ENCODE data around the gene LPAR6. TPM values are rescaled to one million over a fixed set of nuclear protein-coding genes. Genes with fewer than 3 reads are reported as not detected.
"Not testable (repeated sequence)": the region's sequence is repeated elsewhere in the genome, so short reads cannot be mapped to it uniquely, and the experiment has no call there.

The LPAR6 gene
- 1 to 10 TPM; 2.0 to 4.5 (median 3.8) TPM for total RNA-seq

GRCh38 chr13:48412881-48413351 is at the start of gene LPAR6:
Gene LPAR6 (minus strand): TSS chr13:48413113. CDS start chr13:48412423, 690 bp downstream.
- ATAC-seq = peak in 1 of 2 donors; percentile 21
- Mint-ChIP-seq H3K36me3 (ENCODE audit: insufficient read depth) (peaks cover 12% of the 10 kb centered on the region), H3K4me1 (ENCODE audit: low read depth) (peaks cover 47% of the 10 kb centered on the region)

GRCh38 chr13:48457578-48458242 is 44.8 kb upstream of the LPAR6 start:
- Mint-ChIP-seq H3K9me3 (no peaks in the 10 kb centered on the region), H3K36me3 (ENCODE audit: insufficient read depth) (peaks cover 51% of the 10 kb centered on the region), H3K4me1 (ENCODE audit: low read depth) (peaks cover 3% of the 10 kb centered on the region), H3K4me3 (no peak overlapping the region), H3K27me3 (ENCODE audit: low read depth) (no peaks in the 10 kb centered on the region)
- ATAC-seq = no peak
- no peak for DNase-seq

More at GRCh38 chr13:48412881-48413351, at the start of gene LPAR6:
- peaks cover 6% of the 10 kb centered on the region for H3K9me3 Mint-ChIP-seq
- H3K4me3 Mint-ChIP-seq = peak within 1 kb of the TSS; percentile 96
- DNase-seq = no peak
- H3K27me3 Mint-ChIP-seq (ENCODE audit: low read depth) = no peaks in the 10 kb centered on the region

- H3K36me3 Mint-ChIP-seq (ENCODE audit: insufficient read depth) = peaks cover 55% of the 10 kb centered on the region
- DNase-seq (no peak), ATAC-seq (no peak)
- no peaks in the 10 kb centered on the region for H3K27me3 Mint-ChIP-seq (ENCODE audit: low read depth)
- H3K4me3 Mint-ChIP-seq = no peak overlapping the region
- H3K4me1 Mint-ChIP-seq (ENCODE audit: low read depth) = peaks cover 3% of the 10 kb centered on the region
- H3K9me3 Mint-ChIP-seq = peaks cover 6% of the 10 kb centered on the region
Observed at GRCh38 chr13:48456546-48456945, 43.6 kb upstream of the LPAR6 start.

- not testable (repeated sequence) for ATAC-seq; DNase-seq; H3K4me3 Mint-ChIP-seq; H3K27me3 Mint-ChIP-seq (ENCODE audit: low read depth)
- H3K9me3 Mint-ChIP-seq = peaks cover 16% of the 10 kb centered on the region
- H3K36me3 Mint-ChIP-seq (ENCODE audit: insufficient read depth) = peaks cover 39% of the 10 kb centered on the region
- peaks cover 31% of the 10 kb centered on the region for H3K4me1 Mint-ChIP-seq (ENCODE audit: low read depth)
Observed at GRCh38 chr13:48451196-48451595, 38.3 kb upstream of the LPAR6 start.

GRCh38 chr13:48449656-48450055 is 36.7 kb upstream of the LPAR6 start:
- peaks cover 31% of the 10 kb centered on the region for H3K4me1 Mint-ChIP-seq (ENCODE audit: low read depth)
- ATAC-seq = no peak
- H3K9me3 Mint-ChIP-seq = peaks cover 16% of the 10 kb centered on the region
- H3K36me3 Mint-ChIP-seq (ENCODE audit: insufficient read depth) = peaks cover 32% of the 10 kb centered on the region
- DNase-seq = no peak
- no peak overlapping the region for H3K4me3 Mint-ChIP-seq
- no peaks in the 10 kb centered on the region for H3K27me3 Mint-ChIP-seq (ENCODE audit: low read depth)

GRCh38 chr13:48448959-48449614 is 36.2 kb upstream of the LPAR6 start:
- Mint-ChIP-seq H3K4me1 (ENCODE audit: low read depth) (peaks cover 37% of the 10 kb centered on the region), H3K27me3 (ENCODE audit: low read depth) (no peaks in the 10 kb centered on the region), H3K9me3 (peaks cover 16% of the 10 kb centered on the region), H3K4me3 (peak overlapping the region; percentile 33), H3K36me3 (ENCODE audit: insufficient read depth) (peaks cover 27% of the 10 kb centered on the region)
- no peak for DNase-seq
- ATAC-seq = no peak

- peak overlapping the region; percentile 33 for H3K4me3 Mint-ChIP-seq
- DNase-seq (no peak), ATAC-seq (no peak)
- H3K27me3 Mint-ChIP-seq (ENCODE audit: low read depth) = no peaks in the 10 kb centered on the region
- peaks cover 16% of the 10 kb centered on the region for H3K9me3 Mint-ChIP-seq
- peaks cover 24% of the 10 kb centered on the region for H3K36me3 Mint-ChIP-seq (ENCODE audit: insufficient read depth)
- H3K4me1 Mint-ChIP-seq (ENCODE audit: low read depth) = peaks cover 42% of the 10 kb centered on the region
Observed at GRCh38 chr13:48448285-48448958, 35.5 kb upstream of the LPAR6 start.

GRCh38 chr13:48446464-48446863 is 33.6 kb upstream of the LPAR6 start:
- Mint-ChIP-seq H3K9me3 (peaks cover 9% of the 10 kb centered on the region), H3K36me3 (ENCODE audit: insufficient read depth) (peaks cover 8% of the 10 kb centered on the region), H3K4me1 (ENCODE audit: low read depth) (peaks cover 46% of the 10 kb centered on the region), H3K27me3 (ENCODE audit: low read depth) (no peaks in the 10 kb centered on the region), H3K4me3 (no peak overlapping the region)
- no peak for DNase-seq
- no peak for ATAC-seq

GRCh38 chr13:48443442-48444208 is 30.7 kb upstream of the LPAR6 start:
- Mint-ChIP-seq H3K36me3 (ENCODE audit: insufficient read depth) (no peaks in the 10 kb centered on the region), H3K27me3 (ENCODE audit: low read depth) (no peaks in the 10 kb centered on the region), H3K9me3 (no peaks in the 10 kb centered on the region), H3K4me1 (ENCODE audit: low read depth) (peaks cover 29% of the 10 kb centered on the region), H3K4me3 (peak overlapping the region; percentile 9)
- no peak for DNase-seq
- ATAC-seq = peak; percentile 27 to 48

- peaks cover 1% of the 10 kb centered on the region for H3K36me3 Mint-ChIP-seq (ENCODE audit: insufficient read depth)
- no peak overlapping the region for H3K4me3 Mint-ChIP-seq
- no peaks in the 10 kb centered on the region for H3K27me3 Mint-ChIP-seq (ENCODE audit: low read depth)
- DNase-seq (no peak), ATAC-seq (no peak)
- H3K4me1 Mint-ChIP-seq (ENCODE audit: low read depth) = peaks cover 37% of the 10 kb centered on the region
- no peaks in the 10 kb centered on the region for H3K9me3 Mint-ChIP-seq
Observed at GRCh38 chr13:48437371-48437770, 24.5 kb upstream of the LPAR6 start.

- Mint-ChIP-seq H3K27me3 (ENCODE audit: low read depth) (no peaks in the 10 kb centered on the region), H3K36me3 (ENCODE audit: insufficient read depth) (peaks cover 4% of the 10 kb centered on the region), H3K4me1 (ENCODE audit: low read depth) (peaks cover 41% of the 10 kb centered on the region), H3K9me3 (no peaks in the 10 kb centered on the region), H3K4me3 (no peak overlapping the region)
- ATAC-seq = no peak
- no peak for DNase-seq
Observed at GRCh38 chr13:48436661-48437288, 23.9 kb upstream of the LPAR6 start.

- DNase-seq (no peak), ATAC-seq (no peak)
- H3K4me3 Mint-ChIP-seq = no peak overlapping the region
- H3K4me1 Mint-ChIP-seq (ENCODE audit: low read depth) = peaks cover 56% of the 10 kb centered on the region
- peaks cover 5% of the 10 kb centered on the region for H3K36me3 Mint-ChIP-seq (ENCODE audit: insufficient read depth)
- no peaks in the 10 kb centered on the region for H3K9me3 Mint-ChIP-seq
- H3K27me3 Mint-ChIP-seq (ENCODE audit: low read depth) = no peaks in the 10 kb centered on the region
Observed at GRCh38 chr13:48434200-48434599, 21.3 kb upstream of the LPAR6 start.

GRCh38 chr13:48431987-48432615 is 19.2 kb upstream of the LPAR6 start:
- H3K9me3 Mint-ChIP-seq = no peaks in the 10 kb centered on the region
- ATAC-seq (no peak), DNase-seq (no peak)
- peaks cover 56% of the 10 kb centered on the region for H3K4me1 Mint-ChIP-seq (ENCODE audit: low read depth)
- peaks cover 5% of the 10 kb centered on the region for H3K36me3 Mint-ChIP-seq (ENCODE audit: insufficient read depth)
- peak overlapping the region; percentile 51 for H3K4me3 Mint-ChIP-seq
- no peaks in the 10 kb centered on the region for H3K27me3 Mint-ChIP-seq (ENCODE audit: low read depth)

All from activated T-cell treated with anti-CD3 and anti-CD28 coated beads, Interleukin-2, amount 50 U/mL, for 4 hours (primary cell).